HG03354 (cell line): ENCODE data around the gene ACTR5.

Experiments
- ATAC-seq: cut with Tn5 transposase; IDR thresholded peaks from one replicate; pipeline ENCODE4 v1.9.1; 2021; ENCODE audit warnings: mild to moderate bottlenecking; ENCODE audit not compliant: unreplicated experiment, poor library complexity, severe bottlenecking

The ACTR5 gene

GRCh38 chr20:38728191-38728781 is 20.0 kb upstream of the ACTR5 start:
- no peak for ATAC-seq

- ATAC-seq: no peak
These were observed 19.2 kb upstream of the ACTR5 start for GRCh38 chr20:38728911-38729642.

GRCh38 chr20:38729767-38730166 is 18.5 kb upstream of the ACTR5 start:
- ATAC-seq: no peak

GRCh38 chr20:38730167-38730988 is 17.9 kb upstream of the ACTR5 start:
- no peak for ATAC-seq

- ATAC-seq: peak; percentile 62
These were observed 17.1 kb upstream of the ACTR5 start for GRCh38 chr20:38730989-38731737.

GRCh38 chr20:38731738-38732113 is 16.5 kb upstream of the ACTR5 start:
- ATAC-seq: no peak

GRCh38 chr20:38732981-38733380 is 15.3 kb upstream of the ACTR5 start:
- ATAC-seq: no peak

- no peak for ATAC-seq
These were observed 13.1 kb upstream of the ACTR5 start for GRCh38 chr20:38735172-38735571.

- ATAC-seq: no peak
These were observed 10.4 kb upstream of the ACTR5 start for GRCh38 chr20:38737887-38738286.

GRCh38 chr20:38745757-38746156 is 2.5 kb upstream of the ACTR5 start:
- no peak for ATAC-seq

- no peak for ATAC-seq
These were observed 664 bp upstream of the ACTR5 start for GRCh38 chr20:38747495-38748096.

GRCh38 chr20:38748861-38749149 is 545 bp downstream of the ACTR5 start:
- peak; percentile 35 for ATAC-seq

GRCh38 chr20:38751360-38751976 is 3.2 kb downstream of the ACTR5 start:
- no peak for ATAC-seq

GRCh38 chr20:38752029-38752428 is 3.8 kb downstream of the ACTR5 start:
- no peak for ATAC-seq

- ATAC-seq: no peak
These were observed 6.7 kb downstream of the ACTR5 start for GRCh38 chr20:38754924-38755323.

GRCh38 chr20:38755324-38755910 is 7.2 kb downstream of the ACTR5 start:
- ATAC-seq: no peak

- no peak for ATAC-seq
These were observed 9.0 kb downstream of the ACTR5 start for GRCh38 chr20:38757145-38757775.

GRCh38 chr20:38759106-38759505 is 10.8 kb downstream of the ACTR5 start:
- no peak for ATAC-seq

- no peak for ATAC-seq
These were observed 12.7 kb downstream of the ACTR5 start for GRCh38 chr20:38760978-38761377.
